Neural crest cell (in vitro differentiated cells): ENCODE results near the gene GLS. TPM values are rescaled to one million over a fixed set of nuclear protein-coding genes. Genes with fewer than 3 reads are reported as not detected.

Source experiments
- DNase-seq: peaks from one replicate; pipeline ENCODE4 v3.0.0; 2021; ENCODE audit warnings: low read depth, mixed read lengths, low spot score
- H3K27ac Mint-ChIP-seq: one replicate; pipeline ENCODE4 v1.8.0; 2021; ENCODE audit warnings: mild to moderate bottlenecking, mixed read lengths; ENCODE audit not compliant: unreplicated experiment
- H3K27me3 Mint-ChIP-seq: 2 replicates; pipeline ENCODE4 v1.8.0; 2021; ENCODE audit warnings: low read depth, mild to moderate bottlenecking, mixed read lengths
- H3K36me3 Mint-ChIP-seq: 2 replicates; pipeline ENCODE4 v1.8.0; 2021; ENCODE audit warnings: low read depth, mild to moderate bottlenecking, mixed read lengths
- H3K4me1 Mint-ChIP-seq: 2 replicates; pipeline ENCODE4 v1.8.0; 2021; ENCODE audit warnings: mixed read lengths
- H3K4me3 Mint-ChIP-seq: one replicate; pipeline ENCODE4 v1.8.0; 2021; ENCODE audit warnings: mild to moderate bottlenecking, mixed read lengths
- H3K9me3 Mint-ChIP-seq: 2 replicates; pipeline ENCODE4 v1.8.0; 2021; ENCODE audit warnings: mixed read lengths
- total RNA-seq: library from RNA; stranded (reverse); gene quantifications from 2 replicates; pipeline ENCODE4 v1.2.1, GENCODE V29; 2021
- TF ChIP-seq, protein P1 (sequence below): fragments of 200-600 bp; sonication (generic); conservative IDR thresholded peaks from 2 replicates; pipeline ENCODE4 v1.5.0; 2021; ENCODE audit warnings: antibody characterized with exemption, mild to moderate bottlenecking

The GLS gene
- total RNA-seq, 1 donor from 2014 or later, result 85.6 TPM

DNA sequence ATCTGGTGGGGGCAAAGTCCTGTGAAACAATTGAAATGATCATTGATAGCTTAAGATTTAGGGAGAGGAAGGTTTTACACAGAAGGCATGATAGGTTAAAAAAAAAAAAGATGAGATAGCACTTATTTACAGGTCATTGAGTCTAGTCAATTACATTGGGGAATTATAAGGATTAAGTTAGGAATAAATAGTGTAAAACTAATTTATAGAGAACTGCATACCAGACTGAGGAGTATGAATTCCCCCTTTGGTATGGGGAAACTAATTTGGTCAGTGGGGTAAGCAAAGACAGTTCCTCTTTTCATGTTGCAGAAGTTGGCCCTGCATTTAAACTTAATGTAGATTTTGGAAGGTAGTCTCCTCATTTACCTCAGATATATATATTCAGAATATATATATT, 10.8 kb downstream of the GLS start:
- Mint-ChIP-seq H3K36me3 (peaks cover under 1% of the 10 kb centered on the region), H3K4me3 (no peak overlapping the region), H3K4me1 (peaks cover 28% of the 10 kb centered on the region), H3K27ac (peak overlapping the region; percentile 5), H3K27me3 (no peaks in the 10 kb centered on the region), H3K9me3 (no peaks in the 10 kb centered on the region)
- no peak for DNase-seq
- TF ChIP-seq, protein P1, sequence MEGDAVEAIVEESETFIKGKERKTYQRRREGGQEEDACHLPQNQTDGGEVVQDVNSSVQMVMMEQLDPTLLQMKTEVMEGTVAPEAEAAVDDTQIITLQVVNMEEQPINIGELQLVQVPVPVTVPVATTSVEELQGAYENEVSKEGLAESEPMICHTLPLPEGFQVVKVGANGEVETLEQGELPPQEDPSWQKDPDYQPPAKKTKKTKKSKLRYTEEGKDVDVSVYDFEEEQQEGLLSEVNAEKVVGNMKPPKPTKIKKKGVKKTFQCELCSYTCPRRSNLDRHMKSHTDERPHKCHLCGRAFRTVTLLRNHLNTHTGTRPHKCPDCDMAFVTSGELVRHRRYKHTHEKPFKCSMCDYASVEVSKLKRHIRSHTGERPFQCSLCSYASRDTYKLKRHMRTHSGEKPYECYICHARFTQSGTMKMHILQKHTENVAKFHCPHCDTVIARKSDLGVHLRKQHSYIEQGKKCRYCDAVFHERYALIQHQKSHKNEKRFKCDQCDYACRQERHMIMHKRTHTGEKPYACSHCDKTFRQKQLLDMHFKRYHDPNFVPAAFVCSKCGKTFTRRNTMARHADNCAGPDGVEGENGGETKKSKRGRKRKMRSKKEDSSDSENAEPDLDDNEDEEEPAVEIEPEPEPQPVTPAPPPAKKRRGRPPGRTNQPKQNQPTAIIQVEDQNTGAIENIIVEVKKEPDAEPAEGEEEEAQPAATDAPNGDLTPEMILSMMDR, result no peak

DNA sequence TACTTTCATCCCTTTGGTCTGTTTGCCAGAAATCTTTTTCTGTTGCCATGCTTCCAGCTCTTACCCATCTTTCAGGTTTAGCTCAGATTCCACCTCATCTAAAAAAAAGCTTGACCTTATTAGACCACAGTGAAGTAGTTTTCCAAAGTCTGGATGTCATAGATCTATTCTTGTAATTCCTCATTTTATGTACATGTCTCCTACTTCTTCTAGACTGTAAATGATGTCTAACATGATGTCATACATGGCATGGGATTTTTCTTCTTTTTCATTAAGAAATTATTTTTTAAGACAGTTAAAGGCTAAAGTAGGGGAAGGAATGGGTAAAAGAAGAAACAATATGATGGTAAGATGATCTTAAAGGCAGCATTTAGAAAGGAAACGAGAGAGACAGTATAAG, 11.3 kb downstream of the GLS start:
- Mint-ChIP-seq H3K4me1 (peaks cover 28% of the 10 kb centered on the region), H3K9me3 (no peaks in the 10 kb centered on the region), H3K27me3 (no peaks in the 10 kb centered on the region), H3K36me3 (peaks cover 6% of the 10 kb centered on the region), H3K4me3 (no peak overlapping the region), H3K27ac (no peak overlapping the region)
- DNase-seq, result no peak
- TF ChIP-seq, protein P1, result no peak

DNA sequence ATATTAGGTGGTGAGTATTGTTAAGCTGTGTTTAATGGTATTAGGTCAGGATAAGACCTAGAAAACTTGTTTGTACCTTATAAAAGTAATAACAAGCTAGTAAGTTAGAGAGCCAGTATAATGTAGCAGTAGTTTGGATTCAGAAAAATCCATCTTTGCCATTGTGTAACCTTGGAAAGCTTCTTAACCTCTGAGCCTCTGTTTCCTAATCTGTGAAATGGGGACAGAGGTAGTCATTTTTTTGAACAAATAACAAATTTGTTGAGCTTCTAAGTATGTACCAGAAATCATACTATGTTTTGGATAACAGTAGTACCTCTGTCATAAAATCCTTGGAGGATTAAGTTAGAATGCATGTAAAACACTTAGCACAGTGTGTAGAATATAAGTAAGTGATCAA, 12.5 kb downstream of the GLS start:
- H3K36me3 Mint-ChIP-seq, result peaks cover 6% of the 10 kb centered on the region
- no peak for DNase-seq
- TF ChIP-seq, protein P1, result no peak
- H3K27me3 Mint-ChIP-seq, result no peaks in the 10 kb centered on the region
- no peak overlapping the region for H3K4me3 Mint-ChIP-seq
- peaks cover 21% of the 10 kb centered on the region for H3K4me1 Mint-ChIP-seq
- H3K9me3 Mint-ChIP-seq, result no peaks in the 10 kb centered on the region
- no peak overlapping the region for H3K27ac Mint-ChIP-seq

DNA sequence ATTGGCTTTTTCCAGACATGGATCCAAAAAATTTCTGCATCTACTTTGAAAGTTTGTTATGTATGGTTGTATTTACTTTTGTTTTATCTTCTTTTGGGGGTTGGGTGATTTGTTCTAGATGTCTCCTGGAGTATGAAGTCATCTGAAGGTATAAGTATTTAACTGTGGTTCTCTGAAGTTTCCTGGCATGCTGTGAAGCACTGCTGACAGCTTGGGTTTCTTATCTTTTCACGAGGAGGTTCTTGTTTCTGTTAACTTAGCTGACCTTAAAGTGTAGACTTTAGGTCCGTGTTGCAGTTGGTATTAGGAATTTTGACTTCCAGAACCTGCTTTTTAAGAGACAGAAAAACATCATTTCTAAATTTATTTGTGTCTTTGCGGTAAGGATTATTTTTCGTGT, 15.9 kb downstream of the GLS start:
- no peaks in the 10 kb centered on the region for H3K9me3 Mint-ChIP-seq
- DNase-seq, result no peak
- H3K36me3 Mint-ChIP-seq, result peaks cover 6% of the 10 kb centered on the region
- H3K4me1 Mint-ChIP-seq, result no peaks in the 10 kb centered on the region
- H3K27ac Mint-ChIP-seq, result no peak overlapping the region
- no peaks in the 10 kb centered on the region for H3K27me3 Mint-ChIP-seq
- H3K4me3 Mint-ChIP-seq, result no peak overlapping the region
- TF ChIP-seq, protein P1, result no peak

DNA sequence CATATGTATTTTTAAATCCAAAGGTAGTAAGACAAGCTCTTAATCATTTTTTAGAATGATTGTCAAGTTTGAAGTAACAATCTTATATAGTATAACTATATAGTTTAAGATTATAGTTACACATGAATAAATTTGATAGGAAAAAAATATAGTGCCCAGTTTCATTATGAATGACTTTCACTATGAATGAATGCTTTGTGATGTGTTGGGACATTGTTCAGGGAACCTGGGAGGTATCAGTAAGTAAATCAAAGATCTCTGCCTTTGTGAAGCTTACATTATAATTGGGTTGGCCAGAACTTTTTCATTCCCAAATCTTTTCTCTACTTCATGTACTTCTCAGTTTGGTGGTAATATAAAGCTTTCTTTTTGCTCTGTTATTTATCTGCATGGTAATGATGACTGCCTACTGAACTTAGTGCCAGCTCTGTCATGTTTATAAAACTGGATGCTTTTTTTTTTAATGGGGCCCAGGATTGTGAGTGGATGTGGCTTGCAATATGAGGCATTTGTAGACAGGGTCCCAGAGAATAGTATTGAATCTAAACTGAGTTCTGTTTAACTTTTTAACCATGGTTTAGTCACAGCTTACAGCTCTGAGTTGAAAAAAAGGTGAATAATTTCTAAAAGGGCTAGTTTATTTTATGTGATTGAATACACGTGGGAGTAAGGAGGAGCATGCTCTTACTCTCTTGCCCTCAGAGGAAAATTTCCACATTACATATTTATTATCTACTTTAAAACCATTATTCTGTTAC, 23.3 kb downstream of the GLS start:
- Mint-ChIP-seq H3K4me1 (no peaks in the 10 kb centered on the region), H3K36me3 (peaks cover 6% of the 10 kb centered on the region), H3K27me3 (no peaks in the 10 kb centered on the region), H3K9me3 (no peaks in the 10 kb centered on the region), H3K4me3 (no peak overlapping the region), H3K27ac (no peak overlapping the region)
- no peak for DNase-seq
- TF ChIP-seq, protein P1, result no peak
